K562 (cell line): ENCODE measurements around the gene GPATCH4. TPM values are rescaled to one million over a fixed set of nuclear protein-coding genes. Genes with fewer than 3 reads are reported as not detected.

Experiments used
- ATAC-seq: fragments of 200-7000 bp; cut with Tn5 transposase; 3 replicates; pipeline ENCODE4 v1.9.1; 2020; ENCODE audit warnings: moderate library complexity
- BruUV-seq: library from RNA; stranded (reverse); fragments of 400-500 nt; replicated peaks from 2 replicates; lab custom pipeline; 2021; lab: Mats Ljungman, UMichigan
- CTCF ChIA-PET: fragments of 300-600 bp; formaldehyde crosslinking; extraction: SDS; loops from one replicate; lab custom pipeline; 2021; ENCODE audit warnings: low intra/inter-chr PET ratio; lab: Yijun Ruan, JAX
- POLR2A ChIA-PET: fragments of 300-600, 350-650 bp; sonication (Branson Sonifier 250); formaldehyde crosslinking; extraction: SDS; loops from one replicate; lab custom pipeline; 2021; ENCODE audit warnings: antibody characterized with exemption, inconsistent platforms; lab: Yijun Ruan, JAX
- DNase-seq, 4 experiments: peaks; one replicate each; pipeline versions ENCODE4 v3.0.0 to v3.0.0-alpha.2; 2011 to 2018; ENCODE audit warnings: low spot score in 3 of 4, mixed read lengths in 3 of 4; ENCODE audit errors: extremely low read depth in 1 of 4
- FAIRE-seq: peaks from 2 replicates; lab custom pipeline; 2011; peaks lifted over from hg19 to GRCh38; lab: Jason Lieb, UNC
- H2AFZ ChIP-seq: 2 replicates; pipeline ENCODE4 v1.6.0; 2011; ENCODE audit warnings: low read depth, low read length, control low read depth, inconsistent platforms
- H3K27ac ChIP-seq: fragments of 200-600 bp; 3 replicates; pipeline ENCODE4 v1.8.0; 2011; ENCODE audit warnings: low read depth, mild to moderate bottlenecking, control low read depth, inconsistent platforms, low read length, moderate library complexity, mixed read lengths; ENCODE audit errors: extremely low read depth
- H3K27me3 ChIP-seq, 2 experiments: fragments of 300-600 bp in 1 of 2; 2 replicates in 1 of 2; 3 replicates in 1 of 2; pipeline versions ENCODE4 v1.6.0 to v1.8.0; 2011; ENCODE audit warnings: inconsistent platforms in 2 of 2, low read length in 2 of 2, mild to moderate bottlenecking in 1 of 2, mixed read lengths in 1 of 2, moderate library complexity in 1 of 2; ENCODE audit not compliant: control insufficient read depth in 2 of 2, insufficient read depth in 2 of 2
- H3K36me3 ChIP-seq: fragments of 300-600 bp; 3 replicates; pipeline ENCODE4 v1.8.0; 2011; ENCODE audit warnings: mild to moderate bottlenecking, low read length, inconsistent platforms; ENCODE audit not compliant: control insufficient read depth, insufficient read depth
- H3K4me1 ChIP-seq, 2 experiments: fragments of 200-600 bp in 1 of 2; replicated peaks in 1 of 2; 2 replicates in 1 of 2; 3 replicates in 1 of 2; pipeline versions ENCODE4 v1.5.1 to v1.8.0; 2011; ENCODE audit warnings: inconsistent platforms in 2 of 2, low read length in 2 of 2, mild to moderate bottlenecking in 1 of 2, mixed read lengths in 1 of 2, moderate library complexity in 1 of 2; ENCODE audit not compliant: control insufficient read depth in 2 of 2, insufficient read depth in 2 of 2
- H3K4me2 ChIP-seq: 2 replicates; pipeline ENCODE4 v1.6.1; 2011; ENCODE audit warnings: low read length, control low read depth, inconsistent platforms, mixed read lengths; ENCODE audit not compliant: insufficient read depth
- H3K4me3 ChIP-seq: fragments of 200-600 bp; sonication (generic), shearing (Covaris generic); 2 replicates; pipeline ENCODE4 v1.5.1; 2016; ENCODE audit warnings: control low read depth, inconsistent platforms
- H3K79me2 ChIP-seq: fragments of 200-600 bp; 3 replicates; pipeline ENCODE4 v1.8.0; 2011; ENCODE audit warnings: low read length, inconsistent platforms; ENCODE audit not compliant: control insufficient read depth, insufficient read depth
- H3K9ac ChIP-seq, 2 experiments: 2 replicates each; pipeline versions ENCODE4 v1.6.0 to v1.6.1; 2011; ENCODE audit warnings: low read depth in 2 of 2, low read length in 2 of 2, control low read depth in 1 of 2, inconsistent platforms in 1 of 2, mild to moderate bottlenecking in 1 of 2, mixed read lengths in 1 of 2; ENCODE audit not compliant: insufficient read depth in 1 of 2
- H3K9me1 ChIP-seq: one replicate; pipeline ENCODE4 v1.6.0; 2011; ENCODE audit warnings: inconsistent platforms, mild to moderate bottlenecking, low read length, moderate library complexity; ENCODE audit not compliant: control insufficient read depth, insufficient read depth
- H3K9me3 ChIP-seq: replicated peaks from 2 replicates; pipeline ENCODE4 v1.5.1; 2011; ENCODE audit warnings: low read depth, low read length, inconsistent platforms; ENCODE audit not compliant: control insufficient read depth, insufficient read depth
- H4K20me1 ChIP-seq: replicated peaks from 2 replicates; pipeline ENCODE4 v1.6.1; 2011; ENCODE audit warnings: low read length, inconsistent platforms, mixed read lengths; ENCODE audit not compliant: control insufficient read depth, insufficient read depth
- BRF1 ChIP-seq: IDR thresholded peaks from 3 replicates; pipeline ENCODE4 v1.6.1; 2011; ENCODE audit warnings: borderline replicate concordance, mild to moderate bottlenecking; ENCODE audit not compliant: insufficient read length; ENCODE audit errors: extremely low read depth
- C11orf30 ChIP-seq: fragments of 450-650 bp; IDR thresholded peaks from 2 replicates; pipeline ENCODE4 v1.6.1; 2016; ENCODE audit warnings: low read depth, mild to moderate bottlenecking
- IFI16 ChIP-seq: fragments of 250-450 bp; sonication (Bioruptor Pico); IDR thresholded peaks from 2 replicates; pipeline ENCODE4 v2.1.2; 2022; ENCODE audit warnings: mild to moderate bottlenecking, inconsistent platforms
- MLX ChIP-seq, 2 experiments: fragments of 450-650 bp in 1 of 2; sonication (generic) in 1 of 2; formaldehyde crosslinking; conservative IDR thresholded peaks; 2 replicates each; pipeline versions ENCODE4 v1.4.0 to v1.8.1; 2020 to 2022; ENCODE audit warnings: mild to moderate bottlenecking in 1 of 2, missing genetic modification reagents in 1 of 2
- MNT ChIP-seq, 2 experiments: fragments of 450-650 bp; conservative IDR thresholded peaks; 2 replicates each; pipeline ENCODE4 v1.6.1; 2017; ENCODE audit warnings: mild to moderate bottlenecking in 2 of 2, moderate library complexity in 2 of 2
- SRSF3 ChIP-seq: fragments of 200-400 bp; formaldehyde crosslinking; IDR thresholded peaks from 2 replicates; pipeline ENCODE4 v1.6.1; 2016; ENCODE audit warnings: mild to moderate bottlenecking, low read length, moderate library complexity; ENCODE audit not compliant: insufficient read depth
- TBP ChIP-seq: optimal IDR thresholded peaks from 2 replicates; pipeline ENCODE3; 2011; ENCODE audit warnings: low read depth, low read length, improper control_type of control experiment
- TCF15 ChIP-seq: fragments of 250-450 bp; sonication (Bioruptor Pico); IDR thresholded peaks from 2 replicates; pipeline ENCODE4 v1.8.0; 2022; ENCODE audit warnings: moderate library complexity, mild to moderate bottlenecking, inconsistent platforms
- ZNF232 ChIP-seq: sonication (generic); formaldehyde crosslinking; IDR thresholded peaks from 2 replicates; pipeline ENCODE4 v1.8.0; 2022; ENCODE audit warnings: mild to moderate bottlenecking, missing genetic modification reagents
- ZNF395 ChIP-seq: fragments of 200-800 bp; sonication (Bioruptor generic); IDR thresholded peaks from 2 replicates; pipeline ENCODE4 v1.6.1; 2017; ENCODE audit warnings: missing genetic modification characterization, missing compliant biosample characterization
- ZNF511 ChIP-seq: sonication (generic); formaldehyde crosslinking; IDR thresholded peaks from 2 replicates; pipeline ENCODE4 v1.8.0; 2022; ENCODE audit warnings: mild to moderate bottlenecking, missing genetic modification reagents
- WGBS: fragments of 100-300 bp; shearing (Covaris generic); methylation state at CpG from one replicate; pipeline ENCODE4 v1.1.6; 2016; ENCODE audit warnings: low coverage, mixed read lengths; ENCODE audit not compliant: insufficient coverage; ENCODE audit errors: missing lambda C conversion rate; 5-methylcytosine and 5-hydroxymethylcytosine counted together
- in situ Hi-C: fragments of 300-500 bp; cut with MboI; formaldehyde crosslinking; loops from 4 replicates; pipeline ENCODE4 v1.15.0; 2018; ENCODE audit warnings: inconsistent platforms, mixed read lengths
- intact Hi-C: fragments of 100-400 bp; cut with micrococcal nuclease; formaldehyde crosslinking; loops from 2 replicates; pipeline ENCODE4 v1.14.2; 2022
- polyA plus RNA-seq, 8 experiments: library from polyadenylated mRNA; depleted of rRNA in 4 of 8; stranded (reverse) in 5 of 8; unstranded in 3 of 8; fragments of >200 nt; fragmentation: Nextera tagmentation in 2 of 8; fragmentation: Illumina TruSeq in 1 of 8; extraction: Ambion mirVana in 2 of 8; extraction: Trizol in 1 of 8; gene quantifications; 2 replicates each; pipeline versions ENCODE4 v1.2.1 to v1.2.3, GENCODE V29; 2011 to 2014; ENCODE audit warnings: inconsistent platforms in 1 of 8, missing spikeins in 1 of 8
- total RNA-seq, 7 experiments: library from RNA; depleted of rRNA in 6 of 7; stranded (reverse); fragments of >200 nt in 6 of 7; fragmentation: Illumina TruSeq in 2 of 7; extraction: Trizol in 2 of 7; gene quantifications; 2 replicates each; pipeline versions ENCODE4 v1.2.1 to v1.2.3, GENCODE V29; 2011 to 2021; ENCODE audit warnings: low replicate concordance in 1 of 7

The GPATCH4 gene
- total and polyA plus RNA-seq, 9 of the 15 experiments (the other 6 are each of a cell fraction or from before 2014, with no cell fraction given), result 43.7 to 105 (median 76.5) TPM

- TF ChIP-seq BRF1 (no peak), ZNF395 (CRISPR knock-in tag) (no peak), IFI16 (no peak), ZNF232 (CRISPR knock-in tag) (no peak), C11orf30 (no peak)
Measured at GRCh38 chr1:156608981-156609380, 7.7 kb upstream of the GPATCH4 start (continued).

GRCh38 chr1:156608036-156608674, 6.9 kb upstream of the GPATCH4 start:
- no peaks in the 10 kb centered on the region for H3K36me3 ChIP-seq
- ChIA-PET CTCF (interaction anchor here (0.6 to 3.1 kb wide), 14 partner anchors 20 to 225 kb away, joined by 3 to 77 read pairs (median 5); partner anchors contain the start of gene MEF2D), POLR2A (interaction anchor here (0.6 to 1.2 kb wide), 6 partner anchors 13 to 151 kb away, joined by 3 to 6 read pairs (median 4); partner anchors contain the start of gene NAXE)
- no peaks in the 10 kb centered on the region for H3K9me3 ChIP-seq
- in situ Hi-C loops, result no loop called here
- H3K4me1 ChIP-seq, result peaks cover 0 to 2% of the 10 kb centered on the region in 2 experiments; a peak in 2 of 5 replicates
- H4K20me1 ChIP-seq, result no peaks in the 10 kb centered on the region
- no peaks in the 10 kb centered on the region for H3K27me3 ChIP-seq
- intact Hi-C loops, result loop anchor here (1.0 to 2.0 kb wide), 3 partner anchors 24 to 225 kb away; no protein-coding TSS in a partner anchor
- peak; percentile 98 for ATAC-seq
- H2AFZ ChIP-seq, result no peak overlapping the region
- FAIRE-seq, result peak; percentile 98
- peak; percentile 49 to 80 (median 61) for DNase-seq
- H3K27ac ChIP-seq, result no peak overlapping the region
- 12% methylated on average over 7 of the region's 7 CpGs for WGBS
- BruUV-seq, result no TSS peak
- H3K4me2 ChIP-seq, result no peak overlapping the region
- H3K4me3 ChIP-seq, result no peak overlapping the region
- H3K79me2 ChIP-seq, result no peaks in the 10 kb centered on the region
- no peaks in the 10 kb centered on the region for H3K9me1 ChIP-seq
- no peak overlapping the region for H3K9ac ChIP-seq
- no peak for TF ChIP-seq TCF15 (CRISPR knock-in tag)
- no peak for TF ChIP-seq SRSF3
- no peak; the same call in 1 of the 2 replicates for TF ChIP-seq ZNF511
- TF ChIP-seq MLX (CRISPR knock-in tag; conservative IDR thresholded peaks at IDR 0.05), result no peak
- no peak for TF ChIP-seq TBP
- 0 out of 4 replicates have a peak, but pooled peaks of 1 of the 2 experiments have one; percentile 28 for TF ChIP-seq MNT (conservative IDR thresholded peaks at IDR 0.05)
